Activated naive CD8-positive, alpha-beta T cell treated with anti-CD3 and anti-CD28 coated beads for 36 hours (primary cell): ENCODE data around the gene HSF2BP. TPM values are rescaled to one million over a fixed set of nuclear protein-coding genes. Genes with fewer than 3 reads are reported as not detected.
"Not testable (repeated sequence)": the region's sequence is repeated elsewhere in the genome, so short reads cannot be mapped to it uniquely, and the experiment has no call there.

Experiments
- DNase-seq: peaks from one replicate; pipeline ENCODE4 v3.0.0; 2021
- H3K27ac Mint-ChIP-seq: one replicate; pipeline ENCODE4 v1.8.0; 2022; ENCODE audit warnings: mild to moderate bottlenecking, moderate library complexity, mixed read lengths
- H3K27me3 Mint-ChIP-seq: one replicate; pipeline ENCODE4 v1.8.0; 2022; ENCODE audit warnings: mild to moderate bottlenecking, mixed read lengths
- H3K36me3 Mint-ChIP-seq: one replicate; pipeline ENCODE4 v1.8.0; 2021; ENCODE audit warnings: mild to moderate bottlenecking, mixed read lengths
- H3K4me1 Mint-ChIP-seq: one replicate; pipeline ENCODE4 v1.8.0; 2021; ENCODE audit warnings: mixed read lengths
- H3K4me3 Mint-ChIP-seq: one replicate; pipeline ENCODE4 v1.8.0; 2022; ENCODE audit warnings: mild to moderate bottlenecking, moderate library complexity, mixed read lengths
- H3K9me3 Mint-ChIP-seq: one replicate; pipeline ENCODE4 v1.8.0; 2022; ENCODE audit warnings: mixed read lengths
- total RNA-seq, 2 experiments: library from RNA; stranded (reverse); gene quantifications; one replicate each; pipeline ENCODE4 v1.2.3, GENCODE V29; 2021

HSF2BP gene
- total RNA-seq: 1 to 10 TPM in 1 of 2 experiments, under 1 TPM in 1; 0.68 to 1.2 TPM

DNA sequence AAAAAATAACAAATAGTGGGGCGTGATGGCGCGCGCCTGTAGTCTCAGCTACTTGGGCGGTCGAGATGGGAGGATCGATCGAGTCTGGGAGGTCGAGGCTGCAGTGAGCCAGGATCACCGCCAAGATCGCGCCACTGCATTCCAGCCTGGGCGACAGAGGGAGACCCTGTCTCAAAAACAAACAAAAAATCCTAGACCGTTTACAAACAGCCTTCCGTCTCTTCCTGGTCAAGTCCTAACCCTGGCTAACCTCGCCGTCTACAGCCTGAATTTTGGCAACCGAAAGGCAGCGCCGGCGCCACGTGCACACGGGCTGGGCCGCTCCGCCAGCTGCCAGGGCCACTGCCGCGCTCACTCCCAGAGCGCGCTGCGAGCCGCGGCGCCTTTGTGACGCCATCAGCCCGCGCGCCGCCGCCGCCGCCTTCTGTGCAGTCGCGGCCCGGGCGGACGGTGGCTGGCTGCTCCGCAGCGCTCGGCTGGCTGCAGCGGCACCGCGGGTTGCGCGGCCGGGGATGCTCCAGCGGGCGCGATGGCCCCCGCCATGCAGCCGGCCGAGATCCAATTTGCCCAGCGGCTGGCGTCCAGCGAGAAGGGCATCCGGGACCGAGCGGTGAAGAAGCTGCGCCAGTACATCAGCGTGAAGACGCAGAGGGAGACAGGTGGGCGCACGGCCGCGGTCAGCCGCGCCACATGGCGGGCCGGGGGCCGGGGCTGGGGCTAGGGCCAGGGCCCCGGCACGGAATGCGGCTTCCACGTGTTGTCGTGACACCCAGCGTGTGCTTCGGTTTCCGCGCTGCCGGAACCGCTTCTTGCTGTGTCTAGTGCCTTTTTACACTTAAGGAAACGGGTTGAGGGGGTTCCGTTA is at the start of gene HSF2BP, which contains the start of gene RRP1B:
Gene HSF2BP, minus strand, starts transcription at position 353 of the 865 bp plus-strand sequence. CDS start 1,392 bp downstream, outside the sequence.
Gene RRP1B, plus strand, starts transcription at position 425 of the 865 bp plus-strand sequence. Its CDS starts 105 bp downstream, at position 530.
- Mint-ChIP-seq H3K27ac (peak within 1 kb of the TSS; percentile 98), H3K9me3 (no peaks in the 10 kb centered on the region), H3K27me3 (no peaks in the 10 kb centered on the region), H3K36me3 (peaks cover 37% of the 10 kb centered on the region), H3K4me3 (peak within 1 kb of the TSS; percentile 100), H3K4me1 (peaks cover 46% of the 10 kb centered on the region)
- DNase-seq: peak; percentile 90

- no peaks in the 10 kb centered on the region for H3K9me3 Mint-ChIP-seq
- no peak overlapping the region for H3K4me3 Mint-ChIP-seq
- H3K4me1 Mint-ChIP-seq: no peaks in the 10 kb centered on the region
- DNase-seq: no peak
- no peak overlapping the region for H3K27ac Mint-ChIP-seq
- no peaks in the 10 kb centered on the region for H3K36me3 Mint-ChIP-seq
- no peaks in the 10 kb centered on the region for H3K27me3 Mint-ChIP-seq
Measured at GRCh38 chr21:43708745-43709381, 49.6 kb upstream of the HSF2BP start.

- Mint-ChIP-seq H3K4me1 (peaks cover 5% of the 10 kb centered on the region), H3K4me3 (no peak overlapping the region), H3K27me3 (no peaks in the 10 kb centered on the region), H3K27ac (no peak overlapping the region), H3K9me3 (no peaks in the 10 kb centered on the region), H3K36me3 (no peaks in the 10 kb centered on the region)
- no peak for DNase-seq
Measured at GRCh38 chr21:43707462-43707861, 48.2 kb upstream of the HSF2BP start.

- Mint-ChIP-seq H3K27ac (no peak overlapping the region), H3K36me3 (peaks cover 7% of the 10 kb centered on the region), H3K4me3 (peak overlapping the region; percentile 40), H3K4me1 (peaks cover 12% of the 10 kb centered on the region), H3K9me3 (no peaks in the 10 kb centered on the region), H3K27me3 (no peaks in the 10 kb centered on the region)
- DNase-seq: peak; percentile 36
Measured at GRCh38 chr21:43703035-43703880, 44.0 kb upstream of the HSF2BP start.

DNA sequence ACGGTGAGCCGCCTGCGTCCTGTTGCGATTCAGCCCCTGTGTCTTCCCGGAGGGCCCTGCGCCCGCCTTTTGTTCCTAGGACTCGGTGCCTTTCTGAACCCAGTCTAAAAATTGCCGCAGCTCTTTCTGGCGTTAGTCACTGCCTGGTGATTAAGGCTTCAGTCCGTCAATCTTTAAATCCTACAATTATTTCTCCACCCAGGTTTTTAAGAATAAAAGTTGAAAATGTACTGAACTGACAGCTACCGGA is 43.4 kb upstream of the HSF2BP start:
- no peak for DNase-seq
- Mint-ChIP-seq H3K27ac (no peak overlapping the region), H3K27me3 (no peaks in the 10 kb centered on the region), H3K36me3 (peaks cover 12% of the 10 kb centered on the region), H3K4me3 (peak overlapping the region; percentile 40), H3K4me1 (peaks cover 13% of the 10 kb centered on the region), H3K9me3 (peaks cover 1% of the 10 kb centered on the region)

- Mint-ChIP-seq H3K36me3 (peaks cover 16% of the 10 kb centered on the region), H3K9me3 (peaks cover 1% of the 10 kb centered on the region), H3K27me3 (no peaks in the 10 kb centered on the region), H3K27ac (no peak overlapping the region), H3K4me3 (no peak overlapping the region), H3K4me1 (peaks cover 16% of the 10 kb centered on the region)
- no peak for DNase-seq
Measured at GRCh38 chr21:43701936-43702784, 42.9 kb upstream of the HSF2BP start.

- H3K27ac Mint-ChIP-seq: no peak overlapping the region
- H3K36me3 Mint-ChIP-seq: peaks cover 35% of the 10 kb centered on the region
- no peak for DNase-seq
- peaks cover 1% of the 10 kb centered on the region for H3K9me3 Mint-ChIP-seq
- H3K27me3 Mint-ChIP-seq: no peaks in the 10 kb centered on the region
- no peak overlapping the region for H3K4me3 Mint-ChIP-seq
- H3K4me1 Mint-ChIP-seq: peaks cover 18% of the 10 kb centered on the region
Measured at GRCh38 chr21:43699933-43700599, 40.8 kb upstream of the HSF2BP start.

DNA sequence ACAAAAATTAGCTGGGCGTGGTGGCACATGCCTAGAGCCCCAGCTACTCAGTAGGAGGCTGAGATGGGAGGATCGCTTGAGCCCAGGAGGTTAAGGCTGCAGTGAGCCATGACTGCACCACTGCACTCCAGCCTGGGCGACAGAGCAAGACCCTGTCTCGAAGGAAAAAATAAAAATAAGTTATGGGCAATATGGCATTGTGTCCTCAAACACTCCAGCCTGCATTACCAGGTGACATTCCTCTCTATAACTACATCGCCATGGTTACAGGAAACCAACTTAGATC is 40.1 kb upstream of the HSF2BP start:
- H3K4me1 Mint-ChIP-seq: peaks cover 18% of the 10 kb centered on the region

DNA sequence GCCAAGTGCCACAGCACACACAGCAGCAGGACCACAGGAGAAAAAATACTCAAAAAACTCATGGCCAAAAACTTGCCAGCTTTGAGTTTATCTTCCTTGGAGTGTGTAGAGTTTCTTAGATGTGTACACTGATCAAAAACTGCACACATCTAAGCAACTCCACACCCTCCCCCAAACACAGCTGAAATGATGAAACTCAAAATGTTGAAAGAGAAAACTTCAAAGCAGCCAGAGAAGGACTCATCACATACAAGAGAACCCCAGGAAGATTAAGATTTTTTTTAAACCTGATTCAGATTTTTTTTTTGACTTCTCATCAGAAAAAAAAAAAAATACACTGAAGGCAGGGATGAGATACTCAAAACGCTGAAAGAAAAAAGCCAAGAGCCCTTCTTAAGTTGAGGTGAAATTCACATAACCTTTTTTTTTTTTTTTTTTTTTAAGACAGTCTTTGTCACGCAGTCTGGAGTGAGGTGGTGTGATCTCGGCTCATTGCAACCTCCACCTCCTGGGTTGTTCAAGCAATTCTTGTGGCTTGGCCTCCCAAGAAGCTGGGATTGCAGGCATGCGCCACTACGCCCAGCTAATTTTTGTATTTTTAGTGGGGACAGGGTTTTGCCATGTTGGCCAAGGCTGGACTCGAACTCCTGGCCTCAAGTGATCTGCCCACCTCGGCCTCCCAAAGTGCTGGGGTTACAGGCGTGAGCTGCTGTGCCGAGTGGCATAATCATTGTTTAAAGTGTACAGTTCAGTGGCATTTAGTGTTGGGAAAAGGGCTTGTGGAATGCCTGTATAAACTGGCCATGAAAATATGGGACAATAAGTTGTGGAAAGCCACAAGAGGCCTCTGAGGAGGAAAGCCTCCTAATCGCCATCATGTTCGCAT is 38.7 kb upstream of the HSF2BP start:
- H3K4me3 Mint-ChIP-seq: no peak overlapping the region
- H3K27me3 Mint-ChIP-seq: no peaks in the 10 kb centered on the region
- no peak overlapping the region for H3K27ac Mint-ChIP-seq
- peaks cover 1% of the 10 kb centered on the region for H3K9me3 Mint-ChIP-seq
- H3K36me3 Mint-ChIP-seq: peaks cover 45% of the 10 kb centered on the region
- DNase-seq: no peak
- H3K4me1 Mint-ChIP-seq: peaks cover 18% of the 10 kb centered on the region

More for the DNA sequence above, 40.1 kb upstream of the HSF2BP start:
- not testable (repeated sequence) for H3K27ac Mint-ChIP-seq, H3K9me3 Mint-ChIP-seq, H3K4me3 Mint-ChIP-seq, DNase-seq, H3K27me3 Mint-ChIP-seq
- peaks cover 37% of the 10 kb centered on the region for H3K36me3 Mint-ChIP-seq

- H3K27ac Mint-ChIP-seq: no peak overlapping the region
- DNase-seq: no peak
- H3K27me3 Mint-ChIP-seq: no peaks in the 10 kb centered on the region
- H3K9me3 Mint-ChIP-seq: peaks cover 1% of the 10 kb centered on the region
- H3K4me1 Mint-ChIP-seq: peaks cover 11% of the 10 kb centered on the region
- H3K36me3 Mint-ChIP-seq: peaks cover 48% of the 10 kb centered on the region
- no peak overlapping the region for H3K4me3 Mint-ChIP-seq
Measured at GRCh38 chr21:43696214-43696613, 36.9 kb upstream of the HSF2BP start.

DNA sequence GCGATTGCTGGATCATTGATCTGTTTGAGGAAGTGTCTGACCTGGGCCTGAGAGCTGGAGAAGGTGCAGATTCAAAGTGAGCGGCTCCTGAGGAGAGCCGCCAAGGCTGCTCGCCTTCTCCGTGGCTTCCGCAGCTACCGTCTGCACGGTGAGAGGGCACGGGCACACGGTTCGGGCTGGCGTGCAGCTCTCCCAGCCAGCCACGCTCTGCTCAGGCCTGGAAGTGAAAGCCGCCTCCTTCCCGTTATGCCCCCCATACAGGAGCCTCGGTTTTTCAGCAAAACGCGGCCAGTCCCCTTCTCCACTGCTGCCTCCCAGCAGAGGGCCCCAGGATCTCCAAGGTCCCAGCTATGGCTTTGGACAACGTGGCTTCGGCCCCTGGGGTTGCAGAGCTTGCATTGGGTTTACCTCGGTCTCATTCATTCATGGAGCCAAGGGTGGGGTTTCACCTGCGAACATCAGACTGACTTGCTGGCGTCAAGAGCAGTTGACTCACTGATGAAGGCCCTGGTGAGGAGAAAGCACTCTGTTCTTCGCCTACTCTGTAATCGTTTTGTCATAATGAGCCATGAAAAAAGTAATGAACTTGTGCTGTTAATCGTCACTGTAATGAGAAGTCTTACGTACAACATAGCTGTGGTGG is 35.3 kb upstream of the HSF2BP start:
- no peaks in the 10 kb centered on the region for H3K27me3 Mint-ChIP-seq
- no peak overlapping the region for H3K27ac Mint-ChIP-seq
- DNase-seq: no peak
- H3K9me3 Mint-ChIP-seq: peaks cover 1% of the 10 kb centered on the region
- peaks cover 7% of the 10 kb centered on the region for H3K4me1 Mint-ChIP-seq
- peaks cover 50% of the 10 kb centered on the region for H3K36me3 Mint-ChIP-seq
- H3K4me3 Mint-ChIP-seq: no peak overlapping the region

- Mint-ChIP-seq H3K27ac (no peak overlapping the region), H3K27me3 (no peaks in the 10 kb centered on the region), H3K9me3 (peaks cover 1% of the 10 kb centered on the region), H3K36me3 (peaks cover 48% of the 10 kb centered on the region), H3K4me1 (peaks cover 7% of the 10 kb centered on the region), H3K4me3 (no peak overlapping the region)
- DNase-seq: no peak
Measured at GRCh38 chr21:43693981-43694380, 34.7 kb upstream of the HSF2BP start.

DNA sequence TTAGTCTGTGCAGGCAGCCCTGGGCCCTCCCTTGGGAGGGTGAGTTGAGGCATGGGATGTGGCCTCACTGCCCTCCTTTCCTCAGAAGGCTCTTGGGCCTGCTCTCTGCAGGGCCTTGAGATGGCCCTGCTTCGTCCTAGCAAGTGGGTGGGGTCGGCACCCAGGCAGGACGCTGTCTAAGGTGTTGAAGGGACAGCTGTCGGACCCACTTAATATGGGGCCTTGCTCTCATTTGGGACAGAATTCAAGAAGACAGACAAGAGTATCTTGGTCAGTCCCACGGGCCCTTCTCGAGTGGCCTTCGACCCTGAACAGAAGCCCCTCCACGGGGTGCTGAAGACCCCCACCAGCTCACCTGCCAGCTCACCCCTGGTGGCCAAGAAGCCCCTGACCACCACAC is 33.7 kb upstream of the HSF2BP start:
- Mint-ChIP-seq H3K36me3 (peaks cover 43% of the 10 kb centered on the region), H3K9me3 (peaks cover 1% of the 10 kb centered on the region), H3K4me1 (peaks cover 7% of the 10 kb centered on the region), H3K27me3 (no peaks in the 10 kb centered on the region), H3K27ac (no peak overlapping the region), H3K4me3 (no peak overlapping the region)
- DNase-seq: no peak
